ENCODE data around the gene NSD1. TPM values are rescaled to one million over a fixed set of nuclear protein-coding genes. Genes with fewer than 3 reads are reported as not detected.
"Not testable (repeated sequence)": the region's sequence is repeated elsewhere in the genome, so short reads cannot be mapped to it uniquely, and the experiment has no call there.

NSD1 gene
- total RNA-seq, 2 experiments from 2014 or later: 50.2 to 51.7 TPM

GRCh38 chr5:177134697-177135225 is 1.2 kb downstream of the NSD1 start:
- no peak for DNase-seq
- H3K9me3 Mint-ChIP-seq: no peaks in the 10 kb centered on the region
- H3K27ac Mint-ChIP-seq: peak overlapping the region; percentile 88
- peaks cover 29% of the 10 kb centered on the region for H3K36me3 Mint-ChIP-seq (ENCODE audit: low read depth)
- intact Hi-C loops (cut with micrococcal nuclease): loop anchor here (1.0 to 5.0 kb wide), 3 partner anchors 112 to 223 kb away; partner anchors contain the start of genes PRELID1, RAB24, RGS14 and ZNF346
- peaks cover 43% of the 10 kb centered on the region for H3K4me1 Mint-ChIP-seq (ENCODE audit: low read depth)
- CTCF ChIA-PET: interaction anchor here (0.8 to 2.7 kb wide), 3 partner anchors 21 to 321 kb away, joined by 4 to 16 read pairs (median 7); no protein-coding TSS in a partner anchor
- H3K4me3 Mint-ChIP-seq: peak overlapping the region; percentile 88
- H3K27me3 Mint-ChIP-seq (ENCODE audit: low read depth): no peaks in the 10 kb centered on the region

GRCh38 chr5:177140312-177140711 is 6.7 kb downstream of the NSD1 start:
- DNase-seq: no peak
- peaks cover 54% of the 10 kb centered on the region for H3K4me1 Mint-ChIP-seq (ENCODE audit: low read depth)
- no peak overlapping the region for H3K27ac Mint-ChIP-seq
- H3K9me3 Mint-ChIP-seq: no peaks in the 10 kb centered on the region
- intact Hi-C loops (cut with micrococcal nuclease): loop anchor here (10.0 kb wide), 1 partner anchor 64 kb away; no protein-coding TSS in a partner anchor
- no peaks in the 10 kb centered on the region for H3K27me3 Mint-ChIP-seq (ENCODE audit: low read depth)
- CTCF ChIA-PET: interaction anchor here (0.9 to 1.8 kb wide), 3 partner anchors 27 to 30 kb away, joined by 3 to 5 read pairs (median 4); no protein-coding TSS in a partner anchor
- peaks cover 42% of the 10 kb centered on the region for H3K36me3 Mint-ChIP-seq (ENCODE audit: low read depth)
- no peak overlapping the region for H3K4me3 Mint-ChIP-seq

- no peak overlapping the region for H3K4me3 Mint-ChIP-seq
- H3K27ac Mint-ChIP-seq: no peak overlapping the region
- no peak for DNase-seq
- peaks cover 46% of the 10 kb centered on the region for H3K4me1 Mint-ChIP-seq (ENCODE audit: low read depth)
- H3K9me3 Mint-ChIP-seq: no peaks in the 10 kb centered on the region
- no peaks in the 10 kb centered on the region for H3K27me3 Mint-ChIP-seq (ENCODE audit: low read depth)
- H3K36me3 Mint-ChIP-seq (ENCODE audit: low read depth): peaks cover 36% of the 10 kb centered on the region
- CTCF ChIA-PET: interaction anchor here (1.8 kb wide), 1 partner anchor 28 kb away, joined by 4 read pairs; no protein-coding TSS in a partner anchor
- intact Hi-C loops (cut with micrococcal nuclease): loop anchor here (10.0 kb wide), 1 partner anchor 63 kb away; no protein-coding TSS in a partner anchor
Measured at GRCh38 chr5:177141496-177141895, 7.9 kb downstream of the NSD1 start.

- no peak for DNase-seq
- no peaks in the 10 kb centered on the region for H3K27me3 Mint-ChIP-seq (ENCODE audit: low read depth)
- intact Hi-C loops (cut with micrococcal nuclease): loop anchor here (10.0 kb wide), 1 partner anchor 63 kb away; no protein-coding TSS in a partner anchor
- H3K36me3 Mint-ChIP-seq (ENCODE audit: low read depth): peaks cover 31% of the 10 kb centered on the region
- H3K9me3 Mint-ChIP-seq: no peaks in the 10 kb centered on the region
- H3K4me3 Mint-ChIP-seq: no peak overlapping the region
- CTCF ChIA-PET: no interaction called here
- H3K4me1 Mint-ChIP-seq (ENCODE audit: low read depth): peaks cover 40% of the 10 kb centered on the region
- H3K27ac Mint-ChIP-seq: no peak overlapping the region
Measured at GRCh38 chr5:177142098-177142611, 8.6 kb downstream of the NSD1 start.

- CTCF ChIA-PET: no interaction called here
- Mint-ChIP-seq H3K9me3 (no peaks in the 10 kb centered on the region), H3K4me1 (ENCODE audit: low read depth) (peaks cover 35% of the 10 kb centered on the region), H3K36me3 (ENCODE audit: low read depth) (peaks cover 32% of the 10 kb centered on the region), H3K4me3 (no peak overlapping the region), H3K27me3 (ENCODE audit: low read depth) (no peaks in the 10 kb centered on the region), H3K27ac (no peak overlapping the region)
- no peak for DNase-seq
- intact Hi-C loops (cut with micrococcal nuclease): loop anchor here (10.0 kb wide), 1 partner anchor 62 kb away; no protein-coding TSS in a partner anchor
Measured at GRCh38 chr5:177142778-177143177, 9.2 kb downstream of the NSD1 start.

- peaks cover 12% of the 10 kb centered on the region for H3K4me1 Mint-ChIP-seq (ENCODE audit: low read depth)
- no peak overlapping the region for H3K4me3 Mint-ChIP-seq
- no peak for DNase-seq
- intact Hi-C loops (cut with micrococcal nuclease): loop anchor here (10.0 kb wide), 1 partner anchor 58 kb away; no protein-coding TSS in a partner anchor
- no peak overlapping the region for H3K27ac Mint-ChIP-seq
- peaks cover 21% of the 10 kb centered on the region for H3K36me3 Mint-ChIP-seq (ENCODE audit: low read depth)
- H3K27me3 Mint-ChIP-seq (ENCODE audit: low read depth): no peaks in the 10 kb centered on the region
- no peaks in the 10 kb centered on the region for H3K9me3 Mint-ChIP-seq
- CTCF ChIA-PET: interaction anchor here (0.9 kb wide), 1 partner anchor 162 kb away, joined by 7 read pairs; no protein-coding TSS in a partner anchor
Measured at GRCh38 chr5:177146891-177147638, 13.5 kb downstream of the NSD1 start.

GRCh38 chr5:177150061-177150460 is 16.5 kb downstream of the NSD1 start:
- H3K9me3 Mint-ChIP-seq; H3K4me1 Mint-ChIP-seq (ENCODE audit: low read depth); H3K27me3 Mint-ChIP-seq (ENCODE audit: low read depth); intact Hi-C loops (cut with micrococcal nuclease); DNase-seq; H3K27ac Mint-ChIP-seq; H3K4me3 Mint-ChIP-seq: not testable (repeated sequence)
- H3K36me3 Mint-ChIP-seq (ENCODE audit: low read depth): peaks cover 14% of the 10 kb centered on the region
- CTCF ChIA-PET: interaction anchor here (0.9 kb wide), 1 partner anchor 40 kb away, joined by 3 read pairs; no protein-coding TSS in a partner anchor

- DNase-seq: no peak
- Mint-ChIP-seq H3K36me3 (ENCODE audit: low read depth) (peaks cover 2% of the 10 kb centered on the region), H3K4me3 (no peak overlapping the region), H3K27me3 (ENCODE audit: low read depth) (no peaks in the 10 kb centered on the region), H3K27ac (no peak overlapping the region), H3K9me3 (no peaks in the 10 kb centered on the region), H3K4me1 (ENCODE audit: low read depth) (peaks cover 11% of the 10 kb centered on the region)
- intact Hi-C loops (cut with micrococcal nuclease): no loop called here
- CTCF ChIA-PET: interaction anchor here (0.7 to 1.8 kb wide), 4 partner anchors 39 to 83 kb away, joined by 3 to 5 read pairs (median 4); no protein-coding TSS in a partner anchor
Measured at GRCh38 chr5:177154003-177154643, 20.6 kb downstream of the NSD1 start.

GRCh38 chr5:177162379-177162778 is 28.8 kb downstream of the NSD1 start:
- H3K9me3 Mint-ChIP-seq: no peaks in the 10 kb centered on the region
- H3K4me3 Mint-ChIP-seq: no peak overlapping the region
- H3K4me1 Mint-ChIP-seq (ENCODE audit: low read depth): peaks cover 13% of the 10 kb centered on the region
- CTCF ChIA-PET: interaction anchor here (0.7 kb wide), 1 partner anchor 57 kb away, joined by 4 read pairs; no protein-coding TSS in a partner anchor
- DNase-seq: no peak
- no peaks in the 10 kb centered on the region for H3K27me3 Mint-ChIP-seq (ENCODE audit: low read depth)
- peaks cover 10% of the 10 kb centered on the region for H3K36me3 Mint-ChIP-seq (ENCODE audit: low read depth)
- intact Hi-C loops (cut with micrococcal nuclease): loop anchor here (10.0 kb wide), 1 partner anchor 62 kb away; no protein-coding TSS in a partner anchor
- H3K27ac Mint-ChIP-seq: no peak overlapping the region

- CTCF ChIA-PET: no interaction called here
- Mint-ChIP-seq H3K9me3 (no peaks in the 10 kb centered on the region), H3K27ac (no peak overlapping the region), H3K4me1 (ENCODE audit: low read depth) (peaks cover 10% of the 10 kb centered on the region), H3K27me3 (ENCODE audit: low read depth) (no peaks in the 10 kb centered on the region), H3K36me3 (ENCODE audit: low read depth) (peaks cover 14% of the 10 kb centered on the region), H3K4me3 (no peak overlapping the region)
- no peak for DNase-seq
- intact Hi-C loops (cut with micrococcal nuclease): loop anchor here (10.0 kb wide), 1 partner anchor 61 kb away; no protein-coding TSS in a partner anchor
Measured at GRCh38 chr5:177163500-177163899, 29.9 kb downstream of the NSD1 start.

- Mint-ChIP-seq H3K27me3 (ENCODE audit: low read depth) (no peaks in the 10 kb centered on the region), H3K4me1 (ENCODE audit: low read depth) (peaks cover 22% of the 10 kb centered on the region), H3K4me3 (no peak overlapping the region), H3K27ac (no peak overlapping the region), H3K9me3 (no peaks in the 10 kb centered on the region), H3K36me3 (ENCODE audit: low read depth) (peaks cover 21% of the 10 kb centered on the region)
- CTCF ChIA-PET: interaction anchor here (0.7 to 1.0 kb wide), 3 partner anchors 55 to 221 kb away, joined by 3 read pairs; no protein-coding TSS in a partner anchor
- no peak for DNase-seq
- intact Hi-C loops (cut with micrococcal nuclease): loop anchor here (10.0 kb wide), 1 partner anchor 56 kb away; no protein-coding TSS in a partner anchor
Measured at GRCh38 chr5:177169271-177169670, 35.7 kb downstream of the NSD1 start.

- Mint-ChIP-seq H3K4me1 (ENCODE audit: low read depth) (peaks cover 32% of the 10 kb centered on the region), H3K36me3 (ENCODE audit: low read depth) (peaks cover 13% of the 10 kb centered on the region), H3K9me3 (no peaks in the 10 kb centered on the region), H3K27ac (peak overlapping the region; percentile 5), H3K27me3 (ENCODE audit: low read depth) (no peaks in the 10 kb centered on the region), H3K4me3 (no peak overlapping the region)
- intact Hi-C loops (cut with micrococcal nuclease): no loop called here
- CTCF ChIA-PET: no interaction called here
- DNase-seq: no peak
Measured at GRCh38 chr5:177171961-177172360, 38.4 kb downstream of the NSD1 start.
